ENCODE data around the gene TMEM86A.

The TMEM86A gene

DNA sequence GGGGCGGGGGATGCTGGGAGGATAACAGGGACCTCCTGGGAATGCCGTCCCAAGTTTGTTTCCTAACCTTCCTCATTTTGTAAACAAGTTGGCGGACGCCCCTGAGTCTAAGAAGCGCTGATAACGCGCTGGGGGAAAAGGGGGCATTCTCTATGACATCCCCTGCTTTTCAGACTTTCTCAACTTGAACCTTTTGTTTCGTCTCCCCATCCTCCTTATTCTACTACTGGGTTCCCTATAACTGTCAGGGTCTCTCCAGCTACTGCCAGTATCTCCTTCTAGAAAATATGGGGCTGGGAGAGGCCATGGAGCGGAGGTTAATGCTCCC lies 654 bp downstream of the TMEM86A start:
- POLR2A ChIA-PET, result interaction anchor here (1.2 to 2.4 kb wide), 3 partner anchors 13 to 66 kb away, joined by 4 to 14 read pairs (median 8); partner anchors contain the start of gene SPTY2D1
- CTCF ChIA-PET, result no interaction called here
- no peak for TF ChIP-seq ZNF384 (IDR thresholded peaks at IDR 0.05)
- no peak for TF ChIP-seq ARNT (IDR thresholded peaks at IDR 0.05)
- no peak for TF ChIP-seq TARDBP (IDR thresholded peaks at IDR 0.05)
- TF ChIP-seq, protein P1, sequence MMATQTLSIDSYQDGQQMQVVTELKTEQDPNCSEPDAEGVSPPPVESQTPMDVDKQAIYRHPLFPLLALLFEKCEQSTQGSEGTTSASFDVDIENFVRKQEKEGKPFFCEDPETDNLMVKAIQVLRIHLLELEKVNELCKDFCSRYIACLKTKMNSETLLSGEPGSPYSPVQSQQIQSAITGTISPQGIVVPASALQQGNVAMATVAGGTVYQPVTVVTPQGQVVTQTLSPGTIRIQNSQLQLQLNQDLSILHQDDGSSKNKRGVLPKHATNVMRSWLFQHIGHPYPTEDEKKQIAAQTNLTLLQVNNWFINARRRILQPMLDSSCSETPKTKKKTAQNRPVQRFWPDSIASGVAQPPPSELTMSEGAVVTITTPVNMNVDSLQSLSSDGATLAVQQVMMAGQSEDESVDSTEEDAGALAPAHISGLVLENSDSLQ (IDR thresholded peaks at IDR 0.05), result no peak
- TF ChIP-seq NFRKB (IDR thresholded peaks at IDR 0.05), result no peak
- no peak for TF ChIP-seq CTBP1 (IDR thresholded peaks at IDR 0.05; ENCODE audit: borderline replicate concordance)
- no peak for TF ChIP-seq ELF4 (IDR thresholded peaks at IDR 0.05)
- TF ChIP-seq SUZ12 (IDR thresholded peaks at IDR 0.05), result no peak
- no peak for TF ChIP-seq FOXA1 (IDR thresholded peaks at IDR 0.05)
- TF ChIP-seq FOXK2 (IDR thresholded peaks at IDR 0.05), result no peak
- TF ChIP-seq LEF1 (IDR thresholded peaks at IDR 0.05; ENCODE audit: borderline replicate concordance), result no peak
- no peak for TF ChIP-seq HDGF (IDR thresholded peaks at IDR 0.05; ENCODE audit: borderline replicate concordance)
- no peak for TF ChIP-seq FOXM1 (IDR thresholded peaks at IDR 0.05; ENCODE audit: borderline replicate concordance)
- no peak for TF ChIP-seq L3MBTL2 (conservative IDR thresholded peaks at IDR 0.05)
- TF ChIP-seq SP1 (IDR thresholded peaks at IDR 0.05), result no peak
- no peak for TF ChIP-seq BHLHE40 (IDR thresholded peaks at IDR 0.05; ENCODE audit: borderline replicate concordance)
- DNase-seq (ENCODE audit: extremely low spot score), result no peak

- ChIA-PET CTCF (no interaction called here), POLR2A (interaction anchor here (2.1 to 2.4 kb wide), 2 partner anchors 21 to 66 kb away, joined by 8 to 14 read pairs; partner anchors contain the start of gene SPTY2D1)
- TF ChIP-seq LEF1 (IDR thresholded peaks at IDR 0.05; ENCODE audit: borderline replicate concordance) (no peak), SP1 (IDR thresholded peaks at IDR 0.05) (no peak), SUZ12 (IDR thresholded peaks at IDR 0.05) (no peak), CTBP1 (IDR thresholded peaks at IDR 0.05; ENCODE audit: borderline replicate concordance) (no peak), TARDBP (IDR thresholded peaks at IDR 0.05) (no peak), FOXM1 (IDR thresholded peaks at IDR 0.05; ENCODE audit: borderline replicate concordance) (no peak), L3MBTL2 (conservative IDR thresholded peaks at IDR 0.05) (no peak), ARNT (IDR thresholded peaks at IDR 0.05) (no peak), BHLHE40 (IDR thresholded peaks at IDR 0.05; ENCODE audit: borderline replicate concordance) (no peak), HDGF (IDR thresholded peaks at IDR 0.05; ENCODE audit: borderline replicate concordance) (no peak), ZNF384 (IDR thresholded peaks at IDR 0.05) (no peak)
- TF ChIP-seq, protein P1 (IDR thresholded peaks at IDR 0.05), result no peak
- no peak for DNase-seq (ENCODE audit: extremely low spot score)
These were observed 1.3 kb downstream of the TMEM86A start for GRCh38 chr11:18699848-18700261.

GRCh38 chr11:18700375-18700774 lies 1.8 kb downstream of the TMEM86A start:
- TF ChIP-seq FOXK2 (IDR thresholded peaks at IDR 0.05) (no peak), SUZ12 (IDR thresholded peaks at IDR 0.05) (no peak), SP1 (IDR thresholded peaks at IDR 0.05) (no peak), NFRKB (IDR thresholded peaks at IDR 0.05) (no peak), LEF1 (IDR thresholded peaks at IDR 0.05; ENCODE audit: borderline replicate concordance) (no peak), ZNF384 (IDR thresholded peaks at IDR 0.05) (no peak), CTBP1 (IDR thresholded peaks at IDR 0.05; ENCODE audit: borderline replicate concordance) (no peak), FOXM1 (IDR thresholded peaks at IDR 0.05; ENCODE audit: borderline replicate concordance) (no peak), TARDBP (IDR thresholded peaks at IDR 0.05) (no peak), BHLHE40 (IDR thresholded peaks at IDR 0.05; ENCODE audit: borderline replicate concordance) (no peak), HDGF (IDR thresholded peaks at IDR 0.05; ENCODE audit: borderline replicate concordance) (no peak), ARNT (IDR thresholded peaks at IDR 0.05) (no peak)
- TF ChIP-seq, protein P1 (IDR thresholded peaks at IDR 0.05), result no peak
- POLR2A ChIA-PET, result no interaction called here
- CTCF ChIA-PET, result no interaction called here
- no peak for DNase-seq (ENCODE audit: extremely low spot score)

- ChIA-PET POLR2A (interaction anchor here (1.4 kb wide), 1 partner anchor 66 kb away, joined by 3 read pairs; the partner anchor contains the start of gene SPTY2D1), CTCF (no interaction called here)
- DNase-seq (ENCODE audit: extremely low spot score), result no peak
- TF ChIP-seq FOXA1 (IDR thresholded peaks at IDR 0.05) (no peak), TARDBP (IDR thresholded peaks at IDR 0.05) (no peak), FOXK2 (IDR thresholded peaks at IDR 0.05) (no peak), LEF1 (IDR thresholded peaks at IDR 0.05; ENCODE audit: borderline replicate concordance) (no peak), HDGF (IDR thresholded peaks at IDR 0.05; ENCODE audit: borderline replicate concordance) (no peak), BHLHE40 (IDR thresholded peaks at IDR 0.05; ENCODE audit: borderline replicate concordance) (no peak), CTBP1 (IDR thresholded peaks at IDR 0.05; ENCODE audit: borderline replicate concordance) (no peak), ZNF384 (IDR thresholded peaks at IDR 0.05) (no peak), SUZ12 (IDR thresholded peaks at IDR 0.05) (no peak), ELF4 (IDR thresholded peaks at IDR 0.05) (no peak), SP1 (IDR thresholded peaks at IDR 0.05) (no peak)
These were observed 2.3 kb downstream of the TMEM86A start for GRCh38 chr11:18700872-18701271.

GRCh38 chr11:18701614-18702216 lies 3.1 kb downstream of the TMEM86A start:
- DNase-seq (ENCODE audit: extremely low spot score), result no peak
- ChIA-PET CTCF (no interaction called here), POLR2A (interaction anchor here (1.4 kb wide), 1 partner anchor 67 kb away, joined by 3 read pairs; the partner anchor contains the start of gene SPTY2D1)
- TF ChIP-seq HDGF (IDR thresholded peaks at IDR 0.05; ENCODE audit: borderline replicate concordance), result no peak
- no peak for TF ChIP-seq TARDBP (IDR thresholded peaks at IDR 0.05)
- no peak for TF ChIP-seq SP1 (IDR thresholded peaks at IDR 0.05)
- no peak for TF ChIP-seq L3MBTL2 (conservative IDR thresholded peaks at IDR 0.05)
- no peak for TF ChIP-seq FOXA1 (IDR thresholded peaks at IDR 0.05)
- TF ChIP-seq FOXK2 (IDR thresholded peaks at IDR 0.05), result no peak
- TF ChIP-seq ARNT (IDR thresholded peaks at IDR 0.05), result no peak
- no peak for TF ChIP-seq CTBP1 (IDR thresholded peaks at IDR 0.05; ENCODE audit: borderline replicate concordance)
- TF ChIP-seq FOXM1 (IDR thresholded peaks at IDR 0.05; ENCODE audit: borderline replicate concordance), result no peak

Measured in HEK293T (cell line).